Measurements from ENCODE around the gene AKR1E2.

Gene AKR1E2

DNA sequence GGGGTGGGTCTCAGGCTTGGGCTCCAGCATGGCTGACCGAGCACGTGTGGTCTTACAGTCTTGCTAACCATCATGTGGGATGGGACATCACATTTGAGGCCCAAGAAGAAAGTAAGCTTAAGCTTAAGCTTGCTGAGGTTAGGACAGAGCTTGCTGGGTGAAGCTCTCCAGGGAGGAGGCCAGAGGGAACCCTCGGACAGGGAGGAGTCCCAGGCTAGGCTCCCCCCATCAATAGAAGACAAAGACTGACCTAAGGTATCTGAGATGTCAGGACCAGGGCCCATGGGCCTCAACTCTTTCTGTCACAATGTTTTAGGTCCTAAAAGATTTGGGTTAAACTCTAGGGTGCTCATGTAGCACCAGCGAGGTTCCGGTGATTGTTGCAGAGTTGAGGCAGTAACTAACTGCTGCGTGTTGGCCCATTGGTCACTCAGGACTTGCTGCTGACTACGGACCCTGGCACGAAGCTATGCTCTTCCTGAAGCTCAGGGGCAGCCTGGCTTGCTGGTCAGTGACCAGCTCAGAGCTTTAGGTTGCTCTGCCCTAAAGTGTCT lies 10.5 kb downstream of the AKR1E2 start:
- in situ Hi-C loops (cut with MboI; ENCODE audit: low pct_unique_long_range_greater_than_20kb, low sequenced_read_pairs): loop anchor here (25.0 kb wide), 2 partner anchors 551 to 776 kb away; no protein-coding TSS in a partner anchor
- DNase-seq: no peak

GRCh38 chr10:4837551-4837950 lies 11.5 kb downstream of the AKR1E2 start:
- in situ Hi-C loops (cut with MboI; ENCODE audit: low pct_unique_long_range_greater_than_20kb, low sequenced_read_pairs): loop anchor here (25.0 kb wide), 2 partner anchors 550 to 775 kb away; no protein-coding TSS in a partner anchor
- no peak for DNase-seq

GRCh38 chr10:4838743-4839142 lies 12.7 kb downstream of the AKR1E2 start:
- DNase-seq: no peak
- in situ Hi-C loops (cut with MboI; ENCODE audit: low pct_unique_long_range_greater_than_20kb, low sequenced_read_pairs): loop anchor here (25.0 kb wide), 2 partner anchors 549 to 774 kb away; no protein-coding TSS in a partner anchor

DNA sequence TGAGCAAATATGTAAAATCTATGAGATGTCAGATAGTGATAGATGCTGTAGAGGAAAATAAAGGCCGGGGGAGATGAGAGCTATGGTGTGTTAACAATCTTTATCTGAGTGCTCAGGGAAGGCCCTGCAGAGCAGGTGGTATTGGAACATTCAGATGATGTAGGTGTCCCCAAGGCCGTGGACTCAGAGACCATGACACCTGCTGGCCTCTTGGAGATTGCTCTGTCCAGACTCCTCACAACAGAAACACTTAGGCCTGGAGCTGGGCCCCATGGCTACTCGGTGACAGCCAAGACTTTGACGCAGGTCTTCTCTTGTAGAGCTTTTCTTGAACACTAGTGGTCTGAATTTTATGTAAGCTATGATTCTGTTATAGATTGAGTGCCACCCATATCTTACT lies 13.3 kb downstream of the AKR1E2 start:
- in situ Hi-C loops (cut with MboI; ENCODE audit: low pct_unique_long_range_greater_than_20kb, low sequenced_read_pairs): loop anchor here (25.0 kb wide), 2 partner anchors 548 to 773 kb away; no protein-coding TSS in a partner anchor

GRCh38 chr10:4840151-4840550 lies 14.1 kb downstream of the AKR1E2 start:
- DNase-seq: no peak
- in situ Hi-C loops (cut with MboI; ENCODE audit: low pct_unique_long_range_greater_than_20kb, low sequenced_read_pairs): loop anchor here (25.0 kb wide), 2 partner anchors 547 to 772 kb away; no protein-coding TSS in a partner anchor

More for the DNA sequence above, 13.3 kb downstream of the AKR1E2 start:
- DNase-seq: no peak

GRCh38 chr10:4843525-4844180 lies 17.6 kb downstream of the AKR1E2 start:
- in situ Hi-C loops (cut with MboI; ENCODE audit: low pct_unique_long_range_greater_than_20kb, low sequenced_read_pairs): loop anchor here (25.0 kb wide), 2 partner anchors 544 to 769 kb away; no protein-coding TSS in a partner anchor

DNA sequence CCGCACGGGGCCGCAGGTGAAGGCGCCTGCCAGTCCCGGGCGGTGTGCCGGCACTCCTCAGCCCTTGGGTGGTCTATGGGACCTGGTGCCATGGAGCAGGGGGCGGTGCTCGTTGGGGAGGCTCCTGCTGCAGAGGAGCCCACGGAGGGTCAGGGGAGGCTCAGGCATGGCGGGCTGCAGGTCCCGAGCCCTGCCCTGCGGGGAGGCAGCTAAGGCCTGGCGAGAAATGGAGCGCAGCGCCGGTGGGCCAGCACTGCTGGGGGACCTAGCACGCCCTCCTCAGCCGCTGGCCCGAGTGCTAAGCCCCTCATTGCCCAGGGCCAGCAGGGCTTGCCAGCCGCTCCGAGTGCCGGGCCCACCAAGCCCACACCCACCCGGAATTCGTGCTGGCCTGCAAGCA lies 18.9 kb downstream of the AKR1E2 start:
- in situ Hi-C loops (cut with MboI; ENCODE audit: low pct_unique_long_range_greater_than_20kb, low sequenced_read_pairs): loop anchor here (25.0 kb wide), 2 partner anchors 542 to 767 kb away; no protein-coding TSS in a partner anchor
- no peak for DNase-seq

More at GRCh38 chr10:4843525-4844180, 17.6 kb downstream of the AKR1E2 start:
- no peak for DNase-seq

DNA sequence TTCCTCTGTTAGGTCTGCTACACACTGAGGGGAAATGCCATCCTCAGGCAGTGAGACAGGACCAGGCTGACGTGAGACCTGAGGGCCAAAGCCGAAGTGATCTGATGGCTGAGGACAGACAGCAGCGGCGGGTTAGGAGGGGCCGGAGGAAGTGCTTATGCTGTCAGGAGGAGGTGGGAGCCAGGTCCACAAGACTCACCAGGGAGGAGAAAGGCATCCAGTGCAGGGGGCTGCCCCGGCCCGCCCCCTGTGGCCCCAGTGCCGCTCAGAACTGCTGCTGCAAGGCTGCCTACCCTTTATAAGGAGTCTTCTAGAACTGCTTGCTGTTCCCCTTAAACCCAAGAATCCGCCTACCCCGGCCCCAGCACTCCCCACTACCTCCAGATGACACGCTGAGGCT lies 19.8 kb downstream of the AKR1E2 start:
- in situ Hi-C loops (cut with MboI; ENCODE audit: low pct_unique_long_range_greater_than_20kb, low sequenced_read_pairs): loop anchor here (25.0 kb wide), 2 partner anchors 542 to 767 kb away; no protein-coding TSS in a partner anchor
- DNase-seq: no peak

GRCh38 chr10:4846775-4847174 lies 20.8 kb downstream of the AKR1E2 start:
- no peak for DNase-seq
- in situ Hi-C loops (cut with MboI; ENCODE audit: low pct_unique_long_range_greater_than_20kb, low sequenced_read_pairs): loop anchor here (25.0 kb wide), 2 partner anchors 541 to 766 kb away; no protein-coding TSS in a partner anchor

DNA sequence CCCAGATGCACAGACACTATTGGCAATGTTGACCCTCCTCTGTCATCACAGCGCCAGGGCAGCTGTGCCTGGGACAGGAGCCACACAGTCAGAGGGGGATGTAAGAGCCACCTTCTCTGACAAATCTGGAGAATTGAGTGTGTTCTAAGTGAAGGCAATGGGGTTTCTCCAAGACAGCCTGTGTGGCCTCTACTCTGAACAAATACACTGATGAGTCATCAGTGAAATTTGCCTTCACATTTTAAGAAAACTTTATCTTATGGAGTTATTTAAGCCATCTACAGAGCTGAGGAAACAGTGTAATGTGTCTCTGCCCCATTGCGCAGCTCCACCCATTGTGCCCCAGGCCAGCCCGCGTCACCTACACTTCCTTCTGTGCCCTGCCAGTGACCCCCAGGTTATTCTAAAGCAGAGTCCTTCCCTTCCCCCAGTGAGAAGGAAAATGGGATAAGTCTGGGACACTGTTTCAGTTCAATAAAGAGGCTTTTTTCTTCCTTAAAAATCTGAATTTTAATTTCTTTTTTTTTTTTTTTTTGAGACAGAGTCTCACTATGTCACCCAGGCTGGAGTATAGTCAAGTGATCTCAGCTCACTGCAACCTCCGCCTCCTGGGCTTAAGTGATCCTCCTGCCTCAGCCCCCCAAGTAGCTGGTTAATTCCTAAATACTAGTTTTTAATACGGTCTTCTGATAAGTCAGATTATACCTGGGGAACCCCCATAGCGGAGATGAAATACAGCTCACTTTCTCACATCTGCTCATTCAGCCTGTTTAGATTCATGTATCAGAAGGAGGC lies 21.8 kb downstream of the AKR1E2 start:
- DNase-seq: no peak
- in situ Hi-C loops (cut with MboI; ENCODE audit: low pct_unique_long_range_greater_than_20kb, low sequenced_read_pairs): loop anchor here (25.0 kb wide), 2 partner anchors 540 to 765 kb away; no protein-coding TSS in a partner anchor

DNA sequence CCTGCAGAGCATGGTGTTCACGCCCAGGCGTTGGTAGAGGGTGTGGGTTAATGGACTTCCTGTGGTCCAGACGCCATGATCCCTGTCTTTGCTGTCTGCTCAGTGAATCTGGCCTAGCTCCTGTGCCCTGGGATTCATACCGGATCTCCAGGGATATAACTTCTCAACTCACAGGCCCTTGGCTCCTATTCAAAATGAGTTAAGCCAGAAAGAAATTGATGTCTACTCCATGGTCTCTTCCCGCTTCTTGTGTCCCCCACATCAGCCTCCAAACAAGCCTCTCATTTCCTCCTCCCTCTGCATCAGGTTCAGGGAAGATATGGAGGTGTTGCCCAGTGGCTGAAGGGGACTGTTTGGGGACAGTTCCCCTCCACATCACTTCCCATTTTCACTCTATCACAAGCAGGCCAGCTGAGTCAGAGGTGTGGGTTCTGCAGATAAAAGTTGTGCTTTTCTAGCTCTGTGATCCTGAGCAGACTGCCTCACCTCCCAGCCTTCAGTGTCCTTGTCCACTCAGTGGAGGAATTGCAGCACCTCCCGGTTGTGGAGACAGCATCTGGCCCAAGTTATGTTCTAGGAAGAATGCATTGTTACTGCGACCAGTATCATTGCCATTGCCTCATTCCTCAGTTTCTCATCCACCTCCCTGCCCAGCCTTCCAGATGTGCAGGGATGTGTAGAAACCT lies 22.5 kb downstream of the AKR1E2 start:
- peak; percentile 20 for DNase-seq

GRCh38 chr10:4849042-4849402 lies 23.0 kb downstream of the AKR1E2 start:
- in situ Hi-C loops (cut with MboI; ENCODE audit: low pct_unique_long_range_greater_than_20kb, low sequenced_read_pairs): loop anchor here (25.0 kb wide), 2 partner anchors 538 to 763 kb away; no protein-coding TSS in a partner anchor
- DNase-seq: no peak

More for the DNA sequence above, 22.5 kb downstream of the AKR1E2 start:
- in situ Hi-C loops (cut with MboI; ENCODE audit: low pct_unique_long_range_greater_than_20kb, low sequenced_read_pairs): loop anchor here (25.0 kb wide), 2 partner anchors 539 to 764 kb away; no protein-coding TSS in a partner anchor

DNA sequence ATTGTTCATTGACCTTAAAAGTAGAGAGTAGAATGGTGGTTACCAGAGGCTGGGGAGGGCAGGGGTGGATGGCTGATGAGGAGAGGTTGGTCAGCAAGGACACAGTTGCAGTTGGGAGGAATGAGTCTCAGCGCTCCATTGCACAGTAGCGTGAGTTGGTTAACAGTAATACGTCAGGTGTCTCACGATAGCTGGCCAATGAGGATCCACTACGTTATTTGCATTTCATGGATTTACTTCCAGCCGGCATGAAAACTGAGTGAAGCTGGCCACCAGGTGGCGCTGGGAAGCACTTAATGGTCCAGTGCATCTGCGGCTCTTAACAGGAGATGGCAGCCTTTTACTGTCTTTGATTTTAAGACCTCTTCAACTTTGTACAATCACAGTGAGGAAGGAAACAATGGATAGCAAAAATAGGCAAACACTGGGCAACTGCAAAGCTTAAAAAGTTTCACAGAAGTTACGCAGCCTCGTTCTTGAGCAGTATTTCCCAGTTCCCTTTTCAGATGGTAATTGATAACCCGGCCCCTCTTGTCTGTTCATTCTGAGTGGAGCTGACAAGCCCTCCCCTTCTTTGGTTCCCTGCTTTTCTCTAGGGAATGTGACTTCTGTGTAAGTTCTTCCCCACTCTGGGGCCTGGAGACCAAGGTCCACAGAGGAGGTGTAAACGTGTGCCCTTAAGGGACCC lies 23.7 kb downstream of the AKR1E2 start:
- in situ Hi-C loops (cut with MboI; ENCODE audit: low pct_unique_long_range_greater_than_20kb, low sequenced_read_pairs): loop anchor here (25.0 kb wide), 2 partner anchors 538 to 763 kb away; no protein-coding TSS in a partner anchor
- peak; percentile 92 for DNase-seq

GRCh38 chr10:4850397-4850796 lies 24.4 kb downstream of the AKR1E2 start:
- DNase-seq: no peak
- in situ Hi-C loops (cut with MboI; ENCODE audit: low pct_unique_long_range_greater_than_20kb, low sequenced_read_pairs): no loop called here

DNA sequence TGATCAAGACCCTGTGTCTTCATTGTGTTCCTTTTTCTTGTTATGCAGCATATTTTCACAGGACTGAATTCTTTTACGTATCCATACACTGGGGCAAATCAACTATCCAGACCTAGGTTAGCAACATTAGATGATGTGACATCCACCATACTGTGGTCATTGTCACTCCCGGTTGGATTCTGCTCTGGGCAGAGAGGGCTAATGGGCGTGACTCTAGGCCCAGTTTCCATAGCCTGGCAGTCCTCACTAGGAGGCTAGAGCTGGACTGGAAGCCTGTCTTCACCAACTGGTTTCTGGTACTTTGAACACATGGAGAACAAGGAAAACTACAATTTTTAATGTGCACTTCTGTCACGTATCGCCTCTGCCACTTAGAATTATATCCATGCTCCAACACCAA lies 25.2 kb downstream of the AKR1E2 start:
- in situ Hi-C loops (cut with MboI; ENCODE audit: low pct_unique_long_range_greater_than_20kb, low sequenced_read_pairs): no loop called here

DNA sequence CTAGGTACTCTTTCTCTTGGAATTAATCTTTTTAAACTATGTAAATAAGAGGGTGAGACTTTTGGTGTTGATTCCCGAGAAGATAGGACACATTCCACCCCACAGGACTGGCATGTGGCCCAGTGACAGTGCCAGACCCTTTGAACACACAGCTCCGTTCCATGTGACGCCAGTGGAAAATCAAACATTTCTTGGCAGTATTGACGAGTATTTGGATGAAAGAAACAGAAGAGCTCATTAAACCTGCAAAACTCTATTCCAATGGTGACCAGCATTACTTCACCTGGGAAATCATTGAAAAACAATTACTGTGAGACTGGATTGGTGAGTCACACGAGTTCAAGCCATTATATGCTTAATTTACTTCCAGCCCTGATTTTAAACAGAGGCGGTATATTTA lies 25.8 kb downstream of the AKR1E2 start:
- in situ Hi-C loops (cut with MboI; ENCODE audit: low pct_unique_long_range_greater_than_20kb, low sequenced_read_pairs): no loop called here
- DNase-seq: no peak

More for the DNA sequence above, 25.2 kb downstream of the AKR1E2 start:
- DNase-seq: no peak

DNA sequence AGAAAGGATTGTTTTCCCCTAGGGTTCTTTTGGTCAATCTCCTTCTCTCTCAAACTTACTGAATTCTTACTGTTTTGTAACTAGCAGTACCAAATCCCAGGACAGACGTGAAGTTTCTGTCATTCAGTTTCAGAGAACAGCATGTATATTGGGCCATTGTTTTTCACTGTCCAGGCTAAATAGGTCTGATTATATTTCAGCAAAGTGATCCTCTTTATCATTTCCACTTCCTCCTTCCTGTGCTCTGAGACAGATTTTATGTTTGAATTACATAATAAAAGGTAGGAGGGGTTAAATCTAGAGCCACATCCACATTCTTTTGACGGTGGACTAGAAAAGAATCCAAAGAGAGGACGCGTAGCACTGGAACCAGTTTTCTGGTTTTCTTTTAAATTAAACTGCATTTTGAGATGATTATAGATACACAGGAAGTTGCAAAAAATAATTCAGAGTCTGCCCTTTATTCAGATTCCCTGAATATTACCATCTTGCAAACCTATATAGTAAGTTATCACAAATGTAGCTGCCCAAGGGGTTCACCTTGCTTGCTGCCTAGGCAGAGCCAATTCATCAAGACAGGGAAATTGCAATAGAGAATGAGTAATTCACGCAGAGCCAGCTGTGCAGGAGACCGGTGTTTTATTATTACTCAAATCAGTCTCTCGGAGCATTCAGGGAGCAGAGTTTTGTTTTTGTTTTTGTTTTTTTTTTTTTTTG lies 40.1 kb downstream of the AKR1E2 start:
- no peak for DNase-seq
- in situ Hi-C loops (cut with MboI; ENCODE audit: low pct_unique_long_range_greater_than_20kb, low sequenced_read_pairs): no loop called here

DNA sequence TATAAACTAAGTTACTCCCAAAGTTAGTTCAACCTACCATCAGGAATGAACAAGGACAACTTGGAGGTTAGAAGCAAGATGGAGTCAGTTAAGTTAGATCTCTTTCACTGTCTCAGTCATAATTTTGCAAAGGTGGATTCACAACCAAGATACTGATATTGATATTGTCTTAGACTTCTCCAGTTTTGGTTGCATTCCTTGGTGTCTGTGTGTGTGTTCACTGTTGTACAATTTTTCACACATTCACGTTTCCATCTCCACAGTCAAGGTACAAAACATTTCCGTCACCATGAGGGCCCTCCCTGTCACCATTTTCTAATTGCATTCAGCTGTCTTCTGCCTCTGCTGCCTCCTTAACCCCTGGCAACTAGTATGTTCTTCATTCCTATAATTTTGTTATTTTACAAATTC lies 41.1 kb downstream of the AKR1E2 start:
- in situ Hi-C loops (cut with MboI; ENCODE audit: low pct_unique_long_range_greater_than_20kb, low sequenced_read_pairs): no loop called here

More for the DNA sequence above, 41.1 kb downstream of the AKR1E2 start:
- DNase-seq: no peak
